Esophagus squamous epithelium (tissue), 5 donors: ENCODE results near the gene NR3C2. TPM values are rescaled to one million over a fixed set of nuclear protein-coding genes. Genes with fewer than 3 reads are reported as not detected.
A peak's percentile ranks its signal among the peaks of the same experiment; 100 is the strongest.

Source experiments
- DNase-seq: peaks from one replicate; lab custom pipeline; 2025; lab: John Stamatoyannopoulos, UW
- H3K27ac ChIP-seq, 4 donors: fragments of 200-600 bp; sonication (generic); one replicate each; pipeline ENCODE4 v1.5.1; 2016 to 2019; ENCODE audit warnings: mild to moderate bottlenecking in 1 of 4
- H3K27me3 ChIP-seq, 4 donors: fragments of 200-600 bp; sonication (generic); 1 replicate in 3 of 4; 2 replicates in 1 of 4; pipeline versions ENCODE4 v1.5.1 to v1.6.0; 2017 to 2021; ENCODE audit warnings: antibody characterized with exemption in 1 of 4
- H3K36me3 ChIP-seq, 3 donors: fragments of 200-600 bp; sonication (generic); one replicate each; pipeline ENCODE4 v1.5.1; 2016 to 2019
- H3K4me1 ChIP-seq, 3 donors: fragments of 200-600 bp; sonication (generic); one replicate each; pipeline ENCODE4 v1.5.1; 2017 to 2019
- H3K4me3 ChIP-seq, 4 donors: fragments of 200-600 bp; sonication (generic); 1 replicate in 3 of 4; 2 replicates in 1 of 4; pipeline ENCODE4 v1.5.1; 2016 to 2019; ENCODE audit warnings: mild to moderate bottlenecking in 2 of 4, moderate library complexity in 1 of 4
- H3K9me3 ChIP-seq, 3 donors: fragments of 200-600 bp; sonication (generic); one replicate each; pipeline ENCODE4 v1.5.1; 2016 to 2019
- POLR2A ChIP-seq, 4 donors: fragments of 450-650 bp; IDR thresholded peaks; one replicate each; pipeline ENCODE4 v1.6.1; 2017; ENCODE audit warnings: antibody characterized with exemption in 4 of 4, mild to moderate bottlenecking in 4 of 4, moderate library complexity in 3 of 4
- WGBS, 2 donors: methylation state at CpG; one replicate each; pipeline ENCODE4 v1.1.5; 2018; 5-methylcytosine and 5-hydroxymethylcytosine counted together
- intact Hi-C: fragments of 100-400 bp; cut with DNase I; formaldehyde crosslinking; loops from one replicate; pipeline ENCODE4 v1.15.0; 2022
- total RNA-seq, 4 donors: library from RNA; depleted of rRNA; stranded (reverse); fragments of >200 nt; gene quantifications; one replicate each; pipeline ENCODE4 v1.1.0, GENCODE V29; 2016
- TF ChIP-seq, protein P1 (sequence below), 6 experiments: fragments of 450-650 bp in 4 of 6; fragments of 200-600 bp in 2 of 6; sonication (generic) in 2 of 6; IDR thresholded peaks; one replicate each; pipeline ENCODE4 v1.5.1; 2016 to 2019; ENCODE audit warnings: antibody characterized with exemption in 6 of 6, mild to moderate bottlenecking in 4 of 6, moderate library complexity in 4 of 6
- donor health status: DM: yes; HTN: yes; CAD: no.

NR3C2 gene
- total RNA-seq, 4 donors from 2014 or later, result 1.2 to 5.3 (median 2.3) TPM

DNA sequence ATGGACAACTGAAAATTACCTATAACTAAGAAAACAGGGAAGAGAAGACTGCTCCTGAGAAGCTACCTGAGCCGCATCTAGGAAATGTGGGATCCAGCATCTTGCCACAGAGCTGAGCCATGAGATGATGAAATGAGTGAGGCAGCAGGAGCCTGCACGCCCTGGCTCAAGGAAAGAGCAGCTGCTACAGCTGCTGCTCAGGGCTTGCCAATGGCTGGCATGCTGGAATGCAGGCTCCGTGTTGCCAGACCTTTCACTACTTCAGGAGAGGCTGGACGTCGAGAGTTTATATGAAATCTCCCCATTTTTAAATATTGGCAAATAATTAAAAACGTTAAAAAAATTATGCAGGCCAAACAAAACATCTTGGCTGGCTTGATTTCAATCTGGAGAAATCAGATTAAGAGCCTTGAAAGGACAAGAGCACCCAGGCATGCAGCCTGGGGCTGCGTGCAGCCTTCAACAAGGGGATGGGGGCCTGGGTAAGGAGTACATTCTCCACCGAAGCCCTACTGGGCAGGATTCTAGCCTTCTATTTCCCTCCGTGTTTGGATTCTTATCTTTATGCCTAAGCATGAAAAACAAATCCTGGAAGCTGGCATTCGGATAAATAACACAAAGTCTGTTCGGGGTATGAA, 227.6 kb downstream of the NR3C2 start:
- Histone ChIP-seq H3K4me3 (no peak overlapping the region), H3K27ac (peak overlapping the region in 3 of 4 donors; percentile 5 to 51 (median 29)), H3K27me3 (no peaks in the 10 kb centered on the region), H3K36me3 (no peaks in the 10 kb centered on the region), H3K4me1 (peaks cover 0 to 27% (median 13%) of the 10 kb centered on the region in 3 donors), H3K9me3 (no peaks in the 10 kb centered on the region)
- DNase-seq, result no peak
- intact Hi-C loops, result no loop called here
- TF ChIP-seq, protein P1, sequence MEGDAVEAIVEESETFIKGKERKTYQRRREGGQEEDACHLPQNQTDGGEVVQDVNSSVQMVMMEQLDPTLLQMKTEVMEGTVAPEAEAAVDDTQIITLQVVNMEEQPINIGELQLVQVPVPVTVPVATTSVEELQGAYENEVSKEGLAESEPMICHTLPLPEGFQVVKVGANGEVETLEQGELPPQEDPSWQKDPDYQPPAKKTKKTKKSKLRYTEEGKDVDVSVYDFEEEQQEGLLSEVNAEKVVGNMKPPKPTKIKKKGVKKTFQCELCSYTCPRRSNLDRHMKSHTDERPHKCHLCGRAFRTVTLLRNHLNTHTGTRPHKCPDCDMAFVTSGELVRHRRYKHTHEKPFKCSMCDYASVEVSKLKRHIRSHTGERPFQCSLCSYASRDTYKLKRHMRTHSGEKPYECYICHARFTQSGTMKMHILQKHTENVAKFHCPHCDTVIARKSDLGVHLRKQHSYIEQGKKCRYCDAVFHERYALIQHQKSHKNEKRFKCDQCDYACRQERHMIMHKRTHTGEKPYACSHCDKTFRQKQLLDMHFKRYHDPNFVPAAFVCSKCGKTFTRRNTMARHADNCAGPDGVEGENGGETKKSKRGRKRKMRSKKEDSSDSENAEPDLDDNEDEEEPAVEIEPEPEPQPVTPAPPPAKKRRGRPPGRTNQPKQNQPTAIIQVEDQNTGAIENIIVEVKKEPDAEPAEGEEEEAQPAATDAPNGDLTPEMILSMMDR (IDR thresholded peaks at IDR 0.05), result no peak
- no peak for TF ChIP-seq POLR2A (IDR thresholded peaks at IDR 0.05)
- 32 to 40% methylated on average over 11 of the region's 11 CpGs for WGBS, 2 donors

DNA sequence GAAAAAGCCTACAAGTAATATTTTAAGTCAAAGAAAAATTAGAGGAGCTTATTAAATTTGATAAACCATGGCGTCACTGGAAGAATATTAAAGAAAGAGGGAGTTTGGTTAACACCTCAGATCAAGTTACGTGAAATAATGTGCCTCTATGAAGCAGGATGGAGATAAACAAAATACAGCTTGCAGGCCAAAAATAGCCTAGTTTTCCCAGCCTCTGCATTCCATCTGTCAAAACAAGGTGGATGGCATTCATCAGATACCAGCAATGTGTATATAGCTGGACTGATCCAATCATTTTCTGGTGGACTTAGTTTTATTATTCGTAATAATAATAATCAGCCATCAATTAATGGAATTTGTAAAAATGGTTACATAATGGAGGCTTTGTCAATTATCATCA, 230.7 kb downstream of the NR3C2 start:
- Histone ChIP-seq H3K27ac (no peak overlapping the region), H3K4me1 (peaks cover 0 to 17% (median 7%) of the 10 kb centered on the region in 3 donors), H3K36me3 (no peaks in the 10 kb centered on the region), H3K9me3 (no peaks in the 10 kb centered on the region), H3K27me3 (no peaks in the 10 kb centered on the region), H3K4me3 (no peak overlapping the region)
- intact Hi-C loops, result no loop called here
- DNase-seq, result no peak
- TF ChIP-seq, protein P1 (IDR thresholded peaks at IDR 0.05), result no peak
- no peak for TF ChIP-seq POLR2A (IDR thresholded peaks at IDR 0.05)
- WGBS, 2 donors, result 33 to 87% methylated on average over 3 of the region's 3 CpGs

GRCh38 chr4:148210661-148211060, 231.6 kb downstream of the NR3C2 start:
- DNase-seq, result no peak
- TF ChIP-seq, protein P1 (IDR thresholded peaks at IDR 0.05), result no peak
- no peak for TF ChIP-seq POLR2A (IDR thresholded peaks at IDR 0.05)
- WGBS, 2 donors, result 100% methylated on average over 1 of the region's 1 CpG
- Histone ChIP-seq H3K36me3 (no peaks in the 10 kb centered on the region), H3K27me3 (no peaks in the 10 kb centered on the region), H3K27ac (no peak overlapping the region), H3K4me1 (peaks cover 0 to 13% (median 4%) of the 10 kb centered on the region in 3 donors), H3K9me3 (no peaks in the 10 kb centered on the region), H3K4me3 (no peak overlapping the region)
- intact Hi-C loops, result no loop called here

DNA sequence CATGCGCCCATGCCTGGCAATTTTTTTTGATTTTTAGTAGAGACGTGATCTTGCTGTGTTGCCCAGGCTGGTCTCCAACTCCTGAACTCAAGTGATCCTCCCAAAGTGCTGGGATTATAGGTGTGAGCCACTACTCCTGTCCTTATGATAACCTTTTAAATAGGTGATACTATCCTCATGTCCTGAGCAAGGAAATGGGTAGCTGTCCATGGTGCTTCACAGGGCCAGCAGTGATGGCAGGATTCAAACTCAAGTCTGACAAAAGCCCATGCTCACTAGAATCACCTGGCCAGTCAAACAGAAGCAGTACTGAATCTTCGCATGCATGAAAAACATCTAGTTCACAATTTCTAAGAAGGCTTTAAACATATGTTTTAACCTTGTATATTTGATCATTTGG, 235.1 kb downstream of the NR3C2 start:
- no peaks in the 10 kb centered on the region for H3K27me3 ChIP-seq
- no peak for TF ChIP-seq POLR2A (IDR thresholded peaks at IDR 0.05)
- TF ChIP-seq, protein P1 (IDR thresholded peaks at IDR 0.05), result no peak
- intact Hi-C loops, result no loop called here
- no peak overlapping the region for H3K4me3 ChIP-seq
- H3K4me1 ChIP-seq, result peaks cover 0 to 9% (median 0%) of the 10 kb centered on the region in 3 donors
- no peak for DNase-seq
- 79 to 94% methylated on average over 3 of the region's 3 CpGs for WGBS, 2 donors
- no peaks in the 10 kb centered on the region for H3K9me3 ChIP-seq
- H3K36me3 ChIP-seq, result no peaks in the 10 kb centered on the region
- no peak overlapping the region for H3K27ac ChIP-seq

DNA sequence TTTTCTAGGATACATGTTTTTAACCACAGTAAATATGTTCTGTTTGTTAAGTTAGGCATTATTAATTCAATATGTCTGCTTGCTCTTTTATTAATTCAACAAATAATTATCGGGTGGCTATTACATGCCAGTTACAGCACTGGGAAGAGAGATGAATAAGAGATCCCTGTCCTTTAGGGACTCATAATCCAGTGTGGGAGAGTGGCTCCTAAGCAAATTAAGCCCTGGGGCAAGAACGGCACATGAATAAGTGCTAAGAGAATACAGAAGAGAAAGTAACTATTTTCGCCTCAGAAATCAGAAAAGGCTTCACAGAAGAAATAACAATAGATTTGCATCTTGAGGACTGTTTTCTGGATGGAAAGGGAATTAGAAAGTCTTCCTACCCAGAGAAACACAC, 236.7 kb downstream of the NR3C2 start:
- H3K4me3 ChIP-seq, result no peak overlapping the region
- no peaks in the 10 kb centered on the region for H3K27me3 ChIP-seq
- TF ChIP-seq, protein P1 (IDR thresholded peaks at IDR 0.05), result no peak
- no peak for TF ChIP-seq POLR2A (IDR thresholded peaks at IDR 0.05)
- WGBS, 2 donors, result 61 to 71% methylated on average over 3 of the region's 3 CpGs
- H3K4me1 ChIP-seq, result peaks cover 0 to 9% (median 0%) of the 10 kb centered on the region in 3 donors
- no peaks in the 10 kb centered on the region for H3K36me3 ChIP-seq
- DNase-seq, result no peak
- intact Hi-C loops, result no loop called here
- no peaks in the 10 kb centered on the region for H3K9me3 ChIP-seq
- no peak overlapping the region for H3K27ac ChIP-seq
